Activated T-cell treated with anti-CD3 and anti-CD28 coated beads, Interleukin-2, amount 50 U/mL, for 72 hours (primary cell): ENCODE measurements around the gene PRTFDC1. TPM values are rescaled to one million over a fixed set of nuclear protein-coding genes. Genes with fewer than 3 reads are reported as not detected.
"Not testable (repeated sequence)": the region's sequence is repeated elsewhere in the genome, so short reads cannot be mapped to it uniquely, and the experiment has no call there.

Source experiments
- ATAC-seq, 2 donors: fragments of 150-1000 bp; cut with Tn5 transposase; replicated peaks in 1 of 2; 2 replicates each; pipeline ENCODE4 v1.10.0; 2021; ENCODE audit warnings: moderate library complexity in 2 of 2, mild to moderate bottlenecking in 1 of 2
- DNase-seq, 2 donors: peaks; one replicate each; pipeline ENCODE4 v3.0.0; 2021 to 2022; ENCODE audit warnings: mixed read lengths in 1 of 2
- H3K27ac Mint-ChIP-seq: one replicate; pipeline ENCODE4 v1.8.0; 2022; ENCODE audit warnings: mild to moderate bottlenecking, moderate library complexity, mixed read lengths
- H3K27me3 Mint-ChIP-seq: one replicate; pipeline ENCODE4 v1.8.0; 2022; ENCODE audit warnings: low read depth, mixed read lengths
- H3K36me3 Mint-ChIP-seq, 2 donors: one replicate each; pipeline ENCODE4 v1.8.0; 2022; ENCODE audit warnings: mixed read lengths in 2 of 2, mild to moderate bottlenecking in 1 of 2; ENCODE audit not compliant: insufficient read depth in 2 of 2
- H3K4me1 Mint-ChIP-seq: one replicate; pipeline ENCODE4 v1.8.0; 2022; ENCODE audit warnings: low read depth, mixed read lengths
- H3K4me3 Mint-ChIP-seq, 2 donors: one replicate each; pipeline ENCODE4 v1.8.0; 2022; ENCODE audit warnings: mild to moderate bottlenecking in 2 of 2, mixed read lengths in 2 of 2, moderate library complexity in 2 of 2
- H3K9me3 Mint-ChIP-seq, 2 donors: one replicate each; pipeline ENCODE4 v1.8.0; 2022; ENCODE audit warnings: mixed read lengths in 2 of 2
- total RNA-seq, 2 donors: library from RNA; stranded (reverse); gene quantifications; one replicate each; pipeline ENCODE4 v1.2.3, GENCODE V29; 2022

The PRTFDC1 gene
- total RNA-seq, 2 donors from 2014 or later = 0.46 to 0.49 TPM

- Mint-ChIP-seq H3K4me1 (peaks cover 20% of the 10 kb centered on the region), H3K36me3 (peaks cover 11 to 19% of the 10 kb centered on the region in 2 donors), H3K9me3 (peaks cover 7 to 12% of the 10 kb centered on the region in 2 donors)
- ATAC-seq, H3K4me3 Mint-ChIP-seq, DNase-seq, H3K27me3 Mint-ChIP-seq, H3K27ac Mint-ChIP-seq: not testable (repeated sequence)
These were observed 32.2 kb downstream of the PRTFDC1 start for GRCh38 chr10:24920192-24920591.

- not testable (repeated sequence) for H3K4me3 Mint-ChIP-seq, H3K27ac Mint-ChIP-seq, H3K27me3 Mint-ChIP-seq, ATAC-seq, DNase-seq
- peaks cover 7 to 12% of the 10 kb centered on the region in 2 donors for H3K9me3 Mint-ChIP-seq
- peaks cover 20% of the 10 kb centered on the region for H3K4me1 Mint-ChIP-seq
- peaks cover 11 to 18% of the 10 kb centered on the region in 2 donors for H3K36me3 Mint-ChIP-seq
These were observed 32.8 kb downstream of the PRTFDC1 start for GRCh38 chr10:24919629-24920028.

GRCh38 chr10:24917979-24918378 is 34.4 kb downstream of the PRTFDC1 start:
- H3K27ac Mint-ChIP-seq = no peak overlapping the region
- no peak for ATAC-seq
- H3K4me3 Mint-ChIP-seq = no peak overlapping the region
- peaks cover 0 to 5% of the 10 kb centered on the region in 2 donors for H3K9me3 Mint-ChIP-seq
- H3K27me3 Mint-ChIP-seq = no peaks in the 10 kb centered on the region
- DNase-seq = no peak
- H3K36me3 Mint-ChIP-seq = peaks cover 2 to 4% of the 10 kb centered on the region in 2 donors
- peaks cover 20% of the 10 kb centered on the region for H3K4me1 Mint-ChIP-seq

- H3K9me3 Mint-ChIP-seq = peaks cover 0 to 5% of the 10 kb centered on the region in 2 donors
These were observed 34.9 kb downstream of the PRTFDC1 start for GRCh38 chr10:24917493-24917892.

GRCh38 chr10:24916365-24916764 is 36.0 kb downstream of the PRTFDC1 start:
- Mint-ChIP-seq H3K27me3 (no peaks in the 10 kb centered on the region), H3K27ac (no peak overlapping the region), H3K4me1 (peaks cover 23% of the 10 kb centered on the region), H3K9me3 (peaks cover 0 to 5% of the 10 kb centered on the region in 2 donors), H3K4me3 (no peak overlapping the region), H3K36me3 (peaks cover 2 to 4% of the 10 kb centered on the region in 2 donors)
- DNase-seq (no peak), ATAC-seq (peak; percentile 52 to 54)

More at GRCh38 chr10:24917493-24917892, 34.9 kb downstream of the PRTFDC1 start:
- Mint-ChIP-seq H3K36me3 (peaks cover 2 to 4% of the 10 kb centered on the region in 2 donors), H3K4me1 (peaks cover 23% of the 10 kb centered on the region), H3K27ac (no peak overlapping the region), H3K27me3 (no peaks in the 10 kb centered on the region), H3K4me3 (no peak overlapping the region)
- DNase-seq (no peak), ATAC-seq (no peak)

GRCh38 chr10:24915304-24915703 is 37.1 kb downstream of the PRTFDC1 start:
- DNase-seq = no peak
- Mint-ChIP-seq H3K9me3 (peaks cover 0 to 5% of the 10 kb centered on the region in 2 donors), H3K36me3 (peaks cover 2 to 4% of the 10 kb centered on the region in 2 donors), H3K27me3 (no peaks in the 10 kb centered on the region), H3K4me3 (no peak overlapping the region), H3K27ac (no peak overlapping the region), H3K4me1 (peaks cover 18% of the 10 kb centered on the region)
- ATAC-seq = no peak

- H3K27me3 Mint-ChIP-seq = no peaks in the 10 kb centered on the region
- H3K36me3 Mint-ChIP-seq = no peaks in the 10 kb centered on the region
- no peak overlapping the region for H3K27ac Mint-ChIP-seq
- no peak for DNase-seq
- no peak for ATAC-seq
- no peak overlapping the region for H3K4me3 Mint-ChIP-seq
- no peaks in the 10 kb centered on the region for H3K9me3 Mint-ChIP-seq
- peaks cover 18% of the 10 kb centered on the region for H3K4me1 Mint-ChIP-seq
These were observed 38.3 kb downstream of the PRTFDC1 start for GRCh38 chr10:24914148-24914547.

- Mint-ChIP-seq H3K27ac (no peak overlapping the region), H3K4me1 (peaks cover 23% of the 10 kb centered on the region), H3K36me3 (no peaks in the 10 kb centered on the region), H3K27me3 (no peaks in the 10 kb centered on the region), H3K4me3 (no peak overlapping the region), H3K9me3 (no peaks in the 10 kb centered on the region)
- DNase-seq (no peak), ATAC-seq (no peak)
These were observed 40.2 kb downstream of the PRTFDC1 start for GRCh38 chr10:24912215-24912614.

GRCh38 chr10:24911029-24911428 is 41.4 kb downstream of the PRTFDC1 start:
- H3K27me3 Mint-ChIP-seq = no peaks in the 10 kb centered on the region
- peaks cover 0 to 4% of the 10 kb centered on the region in 2 donors for H3K9me3 Mint-ChIP-seq
- H3K4me1 Mint-ChIP-seq = peaks cover 23% of the 10 kb centered on the region
- H3K36me3 Mint-ChIP-seq = peaks cover 0 to 3% of the 10 kb centered on the region in 2 donors
- no peak overlapping the region for H3K4me3 Mint-ChIP-seq
- ATAC-seq = no peak
- no peak for DNase-seq
- H3K27ac Mint-ChIP-seq = no peak overlapping the region

GRCh38 chr10:24910574-24910973 is 41.8 kb downstream of the PRTFDC1 start:
- DNase-seq (no peak), ATAC-seq (no peak)

GRCh38 chr10:24908793-24909423 is 43.5 kb downstream of the PRTFDC1 start:
- H3K4me1 Mint-ChIP-seq = peaks cover 23% of the 10 kb centered on the region
- peaks cover 0 to 4% of the 10 kb centered on the region in 2 donors for H3K9me3 Mint-ChIP-seq
- H3K27ac Mint-ChIP-seq = no peak overlapping the region
- peaks cover 0 to 3% of the 10 kb centered on the region in 2 donors for H3K36me3 Mint-ChIP-seq
- ATAC-seq (peak; percentile 51 to 81), DNase-seq (peak in 1 of 2 donors; percentile 17)
- H3K27me3 Mint-ChIP-seq = no peaks in the 10 kb centered on the region
- no peak overlapping the region for H3K4me3 Mint-ChIP-seq

More at GRCh38 chr10:24910574-24910973, 41.8 kb downstream of the PRTFDC1 start:
- Mint-ChIP-seq H3K9me3 (peaks cover 0 to 4% of the 10 kb centered on the region in 2 donors), H3K27ac (no peak overlapping the region), H3K4me3 (no peak overlapping the region), H3K27me3 (no peaks in the 10 kb centered on the region), H3K4me1 (peaks cover 23% of the 10 kb centered on the region), H3K36me3 (peaks cover 0 to 3% of the 10 kb centered on the region in 2 donors)

GRCh38 chr10:24907956-24908355 is 44.5 kb downstream of the PRTFDC1 start:
- ATAC-seq (no peak), DNase-seq (no peak)
- Mint-ChIP-seq H3K27ac (no peak overlapping the region), H3K9me3 (peaks cover 0 to 4% of the 10 kb centered on the region in 2 donors), H3K4me1 (peaks cover 23% of the 10 kb centered on the region), H3K4me3 (no peak overlapping the region), H3K36me3 (peaks cover 0 to 3% of the 10 kb centered on the region in 2 donors), H3K27me3 (no peaks in the 10 kb centered on the region)

GRCh38 chr10:24906372-24906771 is 46.0 kb downstream of the PRTFDC1 start:
- peaks cover 0 to 3% of the 10 kb centered on the region in 2 donors for H3K36me3 Mint-ChIP-seq
- no peak for DNase-seq
- no peaks in the 10 kb centered on the region for H3K27me3 Mint-ChIP-seq
- peaks cover 18% of the 10 kb centered on the region for H3K4me1 Mint-ChIP-seq
- H3K4me3 Mint-ChIP-seq = no peak overlapping the region
- no peak for ATAC-seq
- no peak overlapping the region for H3K27ac Mint-ChIP-seq
- H3K9me3 Mint-ChIP-seq = peaks cover 0 to 4% of the 10 kb centered on the region in 2 donors

GRCh38 chr10:24904824-24905223 is 47.6 kb downstream of the PRTFDC1 start:
- Mint-ChIP-seq H3K4me3 (no peak overlapping the region), H3K27ac (no peak overlapping the region), H3K36me3 (peaks cover 0 to 3% of the 10 kb centered on the region in 2 donors), H3K27me3 (no peaks in the 10 kb centered on the region), H3K4me1 (peaks cover 32% of the 10 kb centered on the region), H3K9me3 (peaks cover 0 to 4% of the 10 kb centered on the region in 2 donors)
- no peak for ATAC-seq
- no peak for DNase-seq
